ENCODE measurements around the gene KRTAP4-3.
"Not testable (repeated sequence)": the region's sequence is repeated elsewhere in the genome, so short reads cannot be mapped to it uniquely, and the experiment has no call there.

The KRTAP4-3 gene

DNA sequence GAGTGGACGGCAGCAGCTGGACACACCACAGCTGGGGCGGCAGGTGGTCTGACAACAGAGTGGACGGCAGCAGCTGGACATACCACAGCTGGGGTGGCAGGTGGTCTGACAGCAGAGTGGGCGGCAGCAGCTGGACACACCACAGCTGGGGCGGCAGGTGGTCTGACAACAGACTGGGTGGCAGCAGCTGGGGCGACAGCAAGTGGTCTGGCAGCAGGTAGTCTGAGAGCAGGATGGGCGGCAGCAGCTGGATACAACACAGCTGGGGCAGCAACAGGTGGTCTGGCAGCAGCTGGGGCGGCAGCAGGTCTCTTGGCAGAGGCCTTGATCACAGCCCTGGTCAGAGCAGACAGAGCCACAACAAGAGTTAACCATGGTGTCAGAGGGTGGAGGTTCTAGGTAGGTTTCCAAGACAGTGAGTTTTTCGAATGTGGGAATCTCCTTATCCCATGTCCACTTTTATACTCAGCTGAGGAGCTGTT is 16.5 kb upstream of the KRTAP4-3 start, which contains the start of gene KRTAP4-1:
KRTAP4-1 (minus strand) TSS at position 432 of the 482 bp plus-strand sequence; CDS start at position 375, 57 bp downstream.
- H3K27me3 ChIP-seq: no peaks in the 10 kb centered on the region
- H3K27ac ChIP-seq: no peak within 1 kb of the TSS
- no peaks in the 10 kb centered on the region for H3K36me3 ChIP-seq
- H3K4me3 ChIP-seq: no peak within 1 kb of the TSS
- H4K20me1 ChIP-seq: no peaks in the 10 kb centered on the region
- no peak within 1 kb of the TSS for H3K9ac ChIP-seq
- H3K9me3 ChIP-seq: no peaks in the 10 kb centered on the region
- H3K4me2 ChIP-seq: no peak within 1 kb of the TSS
- no peak for TF ChIP-seq Cebpa-rat (IDR thresholded peaks at IDR 0.05)
- no peaks in the 10 kb centered on the region for H3K4me1 ChIP-seq

- TF ChIP-seq Cebpa-rat (IDR thresholded peaks at IDR 0.05): no peak
- no peak overlapping the region for H3K4me3 ChIP-seq
- H3K4me2 ChIP-seq: no peak overlapping the region
- H3K27me3 ChIP-seq: no peaks in the 10 kb centered on the region
- H3K27ac ChIP-seq: no peak overlapping the region
- no peaks in the 10 kb centered on the region for H4K20me1 ChIP-seq
- no peaks in the 10 kb centered on the region for H3K9me3 ChIP-seq
- peaks cover 28% of the 10 kb centered on the region for H3K4me1 ChIP-seq
- H3K9ac ChIP-seq: no peak overlapping the region
- no peaks in the 10 kb centered on the region for H3K36me3 ChIP-seq
Observed at GRCh38 chr17:41178843-41179616, 11.0 kb upstream of the KRTAP4-3 start.

GRCh38 chr17:41178341-41178740 is 10.3 kb upstream of the KRTAP4-3 start:
- no peaks in the 10 kb centered on the region for H3K27me3 ChIP-seq
- H3K4me3 ChIP-seq: no peak overlapping the region
- H3K36me3 ChIP-seq: no peaks in the 10 kb centered on the region
- TF ChIP-seq Cebpa-rat (IDR thresholded peaks at IDR 0.05): no peak
- H3K9me3 ChIP-seq: no peaks in the 10 kb centered on the region
- peaks cover 28% of the 10 kb centered on the region for H3K4me1 ChIP-seq
- H3K9ac ChIP-seq: no peak overlapping the region
- H3K27ac ChIP-seq: no peak overlapping the region
- H3K4me2 ChIP-seq: no peak overlapping the region
- no peaks in the 10 kb centered on the region for H4K20me1 ChIP-seq

DNA sequence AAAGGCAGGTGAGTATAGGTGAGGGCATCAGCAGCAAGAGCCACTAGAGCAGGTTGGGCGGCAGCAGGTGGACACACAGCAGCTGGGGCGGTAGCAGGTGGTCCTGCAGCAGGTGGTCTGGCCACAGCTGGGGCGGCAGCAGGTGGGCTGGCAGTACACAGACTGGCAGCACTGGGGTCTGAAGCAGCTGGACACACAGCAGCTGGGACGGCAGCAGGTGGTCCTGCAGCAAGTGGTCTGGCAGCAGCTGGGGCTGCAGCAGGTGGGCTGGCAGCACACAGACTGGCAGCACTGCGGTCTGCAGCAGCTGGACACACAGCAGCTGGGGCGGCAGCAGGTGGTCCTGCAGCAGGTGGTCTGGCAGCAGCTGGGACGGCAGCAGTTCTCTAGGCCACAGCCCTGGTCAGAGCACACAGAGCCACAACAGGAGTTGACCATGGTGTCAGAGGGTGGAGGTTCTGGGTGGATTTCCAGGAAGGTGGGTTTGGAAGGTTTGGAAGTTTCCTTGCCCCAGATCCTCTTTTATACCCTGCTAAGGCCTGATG is 9.8 kb upstream of the KRTAP4-3 start, which contains the start of gene KRTAP4-2:
KRTAP4-2 (minus strand) TSS at position 495 of the 545 bp plus-strand sequence; CDS start at position 438, 57 bp downstream.
- no peaks in the 10 kb centered on the region for H3K27me3 ChIP-seq
- no peaks in the 10 kb centered on the region for H3K36me3 ChIP-seq
- H3K4me1 ChIP-seq: peaks cover 28% of the 10 kb centered on the region
- H4K20me1 ChIP-seq: no peaks in the 10 kb centered on the region
- H3K9me3 ChIP-seq: no peaks in the 10 kb centered on the region
- no peak for TF ChIP-seq Cebpa-rat (IDR thresholded peaks at IDR 0.05)
- no peak within 1 kb of the TSS for H3K27ac ChIP-seq
- H3K4me2 ChIP-seq: peak within 1 kb of the TSS; percentile 86
- no peak within 1 kb of the TSS for H3K4me3 ChIP-seq
- no peak within 1 kb of the TSS for H3K9ac ChIP-seq

- Histone ChIP-seq H3K9me3 (no peaks in the 10 kb centered on the region), H3K27me3 (no peaks in the 10 kb centered on the region), H4K20me1 (no peaks in the 10 kb centered on the region), H3K9ac (no peak overlapping the region), H3K27ac (no peak overlapping the region), H3K36me3 (no peaks in the 10 kb centered on the region), H3K4me3 (no peak overlapping the region), H3K4me1 (peaks cover 28% of the 10 kb centered on the region), H3K4me2 (peak overlapping the region; percentile 86)
- no peak for TF ChIP-seq Cebpa-rat (IDR thresholded peaks at IDR 0.05)
Observed at GRCh38 chr17:41176744-41177387, 8.8 kb upstream of the KRTAP4-3 start.

- Histone ChIP-seq H3K9ac (no peak overlapping the region), H3K9me3 (peaks cover 7% of the 10 kb centered on the region; the same call in 1 of the 2 replicates), H3K4me1 (peaks cover 22% of the 10 kb centered on the region), H3K36me3 (no peaks in the 10 kb centered on the region), H3K4me3 (no peak overlapping the region), H4K20me1 (no peaks in the 10 kb centered on the region), H3K27ac (no peak overlapping the region), H3K27me3 (no peaks in the 10 kb centered on the region), H3K4me2 (no peak overlapping the region)
- TF ChIP-seq Cebpa-rat (IDR thresholded peaks at IDR 0.05): no peak
Observed at GRCh38 chr17:41171886-41172285, 3.9 kb upstream of the KRTAP4-3 start.

DNA sequence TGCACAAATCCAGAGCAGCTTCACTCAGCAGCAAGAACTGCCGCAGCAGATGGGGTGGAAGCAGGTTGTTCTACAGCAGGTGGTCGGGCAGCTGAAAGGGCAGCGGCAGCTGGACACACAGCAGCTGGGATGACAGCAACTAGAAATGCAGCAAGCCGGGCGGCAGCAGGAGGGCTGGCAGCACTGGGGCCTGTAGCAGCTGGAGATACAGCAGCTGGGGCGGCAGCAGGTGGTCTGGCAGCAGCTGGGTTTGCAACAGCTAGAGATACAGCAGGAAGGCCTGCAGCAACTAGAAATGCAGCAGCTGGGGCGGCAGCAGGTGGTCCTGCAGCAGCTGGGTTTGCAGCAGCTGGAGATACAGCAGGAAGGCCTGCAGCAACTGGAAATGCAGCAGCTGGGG is 460 bp downstream of the KRTAP4-3 start:
- Histone ChIP-seq H3K4me3 (no peak overlapping the region), H3K4me1 (no peaks in the 10 kb centered on the region), H3K9me3 (peaks cover 7% of the 10 kb centered on the region; the same call in 1 of the 2 replicates), H3K36me3 (no peaks in the 10 kb centered on the region), H3K27ac (no peak overlapping the region), H4K20me1 (no peaks in the 10 kb centered on the region), H3K9ac (no peak overlapping the region), H3K27me3 (no peaks in the 10 kb centered on the region), H3K4me2 (no peak overlapping the region)
- no peak for TF ChIP-seq Cebpa-rat (IDR thresholded peaks at IDR 0.05)

GRCh38 chr17:41163828-41164227 is 4.2 kb downstream of the KRTAP4-3 start:
- H3K4me3 ChIP-seq: no peak overlapping the region

GRCh38 chr17:41160648-41161047 is 7.4 kb downstream of the KRTAP4-3 start, which contains the start of gene KRTAP4-4:
TSS of gene KRTAP4-4 (minus strand) at chr17:41160748. CDS start at chr17:41160691, 57 bp downstream.
- Histone ChIP-seq H3K4me2 (no peak within 1 kb of the TSS), H3K36me3 (no peaks in the 10 kb centered on the region), H3K27ac (no peak within 1 kb of the TSS), H3K4me1 (no peaks in the 10 kb centered on the region), H3K9ac (no peak within 1 kb of the TSS), H3K4me3 (no peak within 1 kb of the TSS), H4K20me1 (no peaks in the 10 kb centered on the region), H3K9me3 (no peaks in the 10 kb centered on the region), H3K27me3 (no peaks in the 10 kb centered on the region)
- no peak for TF ChIP-seq Cebpa-rat (IDR thresholded peaks at IDR 0.05)

More at GRCh38 chr17:41163828-41164227, 4.2 kb downstream of the KRTAP4-3 start:
- H3K9me3 ChIP-seq: peaks cover 7% of the 10 kb centered on the region; the same call in 1 of the 2 replicates
- no peak for TF ChIP-seq Cebpa-rat (IDR thresholded peaks at IDR 0.05)
- no peaks in the 10 kb centered on the region for H3K4me1 ChIP-seq
- no peaks in the 10 kb centered on the region for H3K36me3 ChIP-seq
- no peak overlapping the region for H3K9ac ChIP-seq
- H4K20me1 ChIP-seq: no peaks in the 10 kb centered on the region
- H3K27ac ChIP-seq: no peak overlapping the region
- H3K27me3 ChIP-seq: no peaks in the 10 kb centered on the region
- H3K4me2 ChIP-seq: no peak overlapping the region

GRCh38 chr17:41160190-41160589 is 7.8 kb downstream of the KRTAP4-3 start:
- H3K9ac ChIP-seq, H3K4me2 ChIP-seq, H3K36me3 ChIP-seq, H3K4me3 ChIP-seq, H3K27ac ChIP-seq, H3K27me3 ChIP-seq, H3K4me1 ChIP-seq, H4K20me1 ChIP-seq, H3K9me3 ChIP-seq: not testable (repeated sequence)

Data from BLaER1 (cell line).